Stimulated activated effector memory CD8-positive, alpha-beta T cell treated with anti-CD3 and anti-CD28 coated beads, Interleukin-12 subunit alpha, Interleukin-12 subunit beta, amount 100 ng/mL, for 72 hours (primary cell): ENCODE data around the gene IMPACT.

Experiments
- ATAC-seq: fragments of 150-1000 bp; cut with Tn5 transposase; 2 replicates; pipeline ENCODE4 v1.10.0; 2021
- DNase-seq, 2 donors: peaks; one replicate each; pipeline ENCODE4 v3.0.0; 2021 to 2022; ENCODE audit warnings: low spot score in 2 of 2
- H3K27ac Mint-ChIP-seq: one replicate; pipeline ENCODE4 v1.8.0; 2022; ENCODE audit warnings: mild to moderate bottlenecking, mixed read lengths
- H3K36me3 Mint-ChIP-seq: one replicate; pipeline ENCODE4 v1.8.0; 2022; ENCODE audit warnings: mild to moderate bottlenecking, mixed read lengths
- H3K4me1 Mint-ChIP-seq: one replicate; pipeline ENCODE4 v1.8.0; 2022; ENCODE audit warnings: mixed read lengths
- H3K4me3 Mint-ChIP-seq: one replicate; pipeline ENCODE4 v1.8.0; 2022; ENCODE audit warnings: mild to moderate bottlenecking, mixed read lengths
- H3K9me3 Mint-ChIP-seq: one replicate; pipeline ENCODE4 v1.8.0; 2022; ENCODE audit warnings: mixed read lengths

IMPACT gene

GRCh38 chr18:24447961-24448360, 21.5 kb downstream of the IMPACT start:
- Mint-ChIP-seq H3K27ac (no peak overlapping the region), H3K36me3 (peaks cover 53% of the 10 kb centered on the region), H3K4me1 (no peaks in the 10 kb centered on the region), H3K4me3 (no peak overlapping the region), H3K9me3 (no peaks in the 10 kb centered on the region)
- no peak for DNase-seq
- ATAC-seq = no peak

- no peak overlapping the region for H3K4me3 Mint-ChIP-seq
- no peak overlapping the region for H3K27ac Mint-ChIP-seq
- DNase-seq (no peak), ATAC-seq (peak; percentile 57)
- no peaks in the 10 kb centered on the region for H3K4me1 Mint-ChIP-seq
- no peaks in the 10 kb centered on the region for H3K36me3 Mint-ChIP-seq
- H3K9me3 Mint-ChIP-seq = no peaks in the 10 kb centered on the region
Observed at GRCh38 chr18:24456549-24456948, 30.1 kb downstream of the IMPACT start.

DNA sequence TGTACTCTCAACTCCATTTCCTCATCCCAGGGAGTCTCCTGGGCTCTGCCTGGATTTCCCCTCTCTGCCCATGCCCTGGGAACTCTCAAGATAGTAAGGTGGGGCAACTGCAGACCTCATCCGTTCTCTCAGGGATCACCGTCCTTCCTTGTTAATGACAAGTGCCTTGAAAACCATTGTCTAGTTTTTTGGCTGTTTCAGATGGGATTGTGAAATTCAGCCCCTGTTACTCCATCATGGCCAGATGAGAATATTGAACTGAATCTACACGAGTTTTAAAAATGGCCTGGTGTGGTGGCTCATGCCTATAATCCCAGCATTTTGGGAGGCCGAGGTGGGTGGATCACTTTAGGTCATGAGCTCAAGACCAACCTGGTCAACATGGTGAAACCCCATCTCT, 33.3 kb downstream of the IMPACT start:
- no peaks in the 10 kb centered on the region for H3K36me3 Mint-ChIP-seq
- H3K27ac Mint-ChIP-seq = no peak overlapping the region
- peaks cover 7% of the 10 kb centered on the region for H3K4me1 Mint-ChIP-seq
- DNase-seq = no peak
- no peak for ATAC-seq
- H3K9me3 Mint-ChIP-seq = no peaks in the 10 kb centered on the region
- H3K4me3 Mint-ChIP-seq = no peak overlapping the region

GRCh38 chr18:24460388-24460787, 33.9 kb downstream of the IMPACT start, which contains the start of gene HRH4:
TSS of gene HRH4 (plus strand) at chr18:24460637. CDS start at chr18:24460729, 92 bp downstream.
- Mint-ChIP-seq H3K36me3 (no peaks in the 10 kb centered on the region), H3K9me3 (no peaks in the 10 kb centered on the region), H3K27ac (no peak within 1 kb of the TSS), H3K4me1 (peaks cover 7% of the 10 kb centered on the region), H3K4me3 (no peak within 1 kb of the TSS)
- DNase-seq = no peak
- ATAC-seq = peak; percentile 40

GRCh38 chr18:24461996-24462395, 35.5 kb downstream of the IMPACT start:
- no peak overlapping the region for H3K27ac Mint-ChIP-seq
- DNase-seq (no peak), ATAC-seq (no peak)
- H3K36me3 Mint-ChIP-seq = no peaks in the 10 kb centered on the region
- H3K4me1 Mint-ChIP-seq = peaks cover 7% of the 10 kb centered on the region
- H3K9me3 Mint-ChIP-seq = no peaks in the 10 kb centered on the region
- H3K4me3 Mint-ChIP-seq = no peak overlapping the region

GRCh38 chr18:24462838-24463775, 36.6 kb downstream of the IMPACT start:
- no peaks in the 10 kb centered on the region for H3K9me3 Mint-ChIP-seq
- H3K4me3 Mint-ChIP-seq = no peak overlapping the region
- H3K4me1 Mint-ChIP-seq = peaks cover 7% of the 10 kb centered on the region
- H3K36me3 Mint-ChIP-seq = no peaks in the 10 kb centered on the region
- DNase-seq (no peak), ATAC-seq (no peak)
- H3K27ac Mint-ChIP-seq = no peak overlapping the region

- Mint-ChIP-seq H3K27ac (no peak overlapping the region), H3K4me1 (peaks cover 7% of the 10 kb centered on the region)
- no peak for DNase-seq
Observed at GRCh38 chr18:24465486-24465885, 39.0 kb downstream of the IMPACT start.

DNA sequence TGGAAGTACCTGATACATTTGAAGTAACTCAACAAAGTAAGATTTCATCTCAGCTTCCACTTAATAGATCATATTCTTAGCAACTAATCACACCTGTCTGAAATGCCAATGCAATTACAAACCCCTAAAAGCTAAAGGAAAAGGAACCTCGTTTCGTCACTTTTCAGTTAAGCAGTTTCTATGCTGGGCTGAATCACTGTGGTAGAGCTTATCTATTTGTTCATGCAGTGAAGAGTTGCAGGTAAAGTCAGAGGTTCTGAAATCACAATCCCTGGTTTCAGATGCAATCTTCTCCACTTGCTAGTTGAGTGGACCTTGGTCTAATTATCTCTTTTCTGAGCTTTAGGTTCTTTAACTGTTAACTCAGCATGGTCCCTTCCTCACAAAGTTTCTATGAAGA, 40.3 kb downstream of the IMPACT start:
- Mint-ChIP-seq H3K27ac (no peak overlapping the region), H3K4me3 (no peak overlapping the region), H3K4me1 (peaks cover 7% of the 10 kb centered on the region), H3K36me3 (no peaks in the 10 kb centered on the region), H3K9me3 (no peaks in the 10 kb centered on the region)
- no peak for ATAC-seq
- no peak for DNase-seq

More at GRCh38 chr18:24465486-24465885, 39.0 kb downstream of the IMPACT start:
- no peak for ATAC-seq
- Mint-ChIP-seq H3K36me3 (no peaks in the 10 kb centered on the region), H3K9me3 (no peaks in the 10 kb centered on the region), H3K4me3 (no peak overlapping the region)

DNA sequence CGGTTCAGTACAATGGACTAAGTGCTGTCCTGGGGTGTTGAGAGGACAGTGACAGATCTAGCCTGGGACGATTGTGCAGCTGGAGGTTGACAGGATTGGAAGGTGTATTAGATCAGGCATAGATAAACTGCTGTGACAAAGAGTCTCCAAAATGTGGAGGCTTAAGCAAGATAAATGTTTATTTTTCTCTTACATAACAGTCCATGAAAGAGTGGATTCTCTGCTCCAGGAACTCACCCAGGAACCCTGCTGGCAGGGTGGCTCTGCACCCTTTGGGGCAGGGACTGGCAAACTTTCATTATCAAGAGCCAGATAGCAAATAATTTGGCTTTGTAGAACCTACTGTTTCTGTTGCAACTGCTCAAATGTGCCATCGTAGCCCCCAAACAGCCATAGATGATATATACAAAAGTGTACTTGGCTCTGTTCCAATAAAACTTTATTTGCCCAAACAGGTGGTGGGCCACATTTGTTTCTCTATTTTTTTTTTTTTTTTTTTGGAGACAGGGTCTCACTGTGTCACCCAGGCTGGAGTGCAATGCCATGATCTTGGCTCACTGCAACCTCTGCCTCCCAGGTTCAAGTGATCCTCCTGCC, 43.6 kb downstream of the IMPACT start:
- Mint-ChIP-seq H3K4me3 (no peak overlapping the region), H3K36me3 (no peaks in the 10 kb centered on the region), H3K9me3 (no peaks in the 10 kb centered on the region), H3K27ac (no peak overlapping the region), H3K4me1 (no peaks in the 10 kb centered on the region)
- DNase-seq = no peak
- no peak for ATAC-seq

- Mint-ChIP-seq H3K4me1 (no peaks in the 10 kb centered on the region), H3K36me3 (no peaks in the 10 kb centered on the region), H3K27ac (no peak overlapping the region), H3K4me3 (no peak overlapping the region), H3K9me3 (no peaks in the 10 kb centered on the region)
- DNase-seq = no peak
- no peak for ATAC-seq
Observed at GRCh38 chr18:24470805-24471204, 44.3 kb downstream of the IMPACT start.

DNA sequence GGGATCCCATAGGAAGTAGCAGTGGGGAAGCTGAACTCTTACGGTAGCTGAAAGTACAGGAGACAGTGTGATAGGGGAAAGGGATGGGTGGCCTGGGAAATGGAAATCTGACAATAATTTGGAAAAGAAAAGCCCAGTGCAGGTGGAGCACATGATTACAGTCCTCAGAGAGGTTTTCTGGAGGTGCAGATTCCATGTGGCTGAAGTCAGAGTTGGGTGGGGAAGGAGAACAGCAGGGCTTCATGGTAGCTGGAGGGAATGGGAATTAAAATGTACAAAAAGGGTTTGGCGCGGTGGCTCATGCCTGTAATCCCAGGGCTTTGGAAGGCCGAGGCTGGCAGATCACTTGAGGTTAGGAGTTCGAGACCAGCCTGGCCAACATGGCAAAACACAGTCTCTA, 46.1 kb downstream of the IMPACT start:
- no peak overlapping the region for H3K27ac Mint-ChIP-seq
- no peak for DNase-seq
- H3K4me3 Mint-ChIP-seq = no peak overlapping the region
- no peaks in the 10 kb centered on the region for H3K4me1 Mint-ChIP-seq
- H3K9me3 Mint-ChIP-seq = no peaks in the 10 kb centered on the region
- ATAC-seq = no peak
- H3K36me3 Mint-ChIP-seq = no peaks in the 10 kb centered on the region

GRCh38 chr18:24474406-24474805, 47.9 kb downstream of the IMPACT start:
- H3K27ac Mint-ChIP-seq = no peak overlapping the region
- DNase-seq (no peak), ATAC-seq (no peak)
- no peaks in the 10 kb centered on the region for H3K9me3 Mint-ChIP-seq
- no peaks in the 10 kb centered on the region for H3K36me3 Mint-ChIP-seq
- H3K4me3 Mint-ChIP-seq = no peak overlapping the region
- H3K4me1 Mint-ChIP-seq = no peaks in the 10 kb centered on the region

DNA sequence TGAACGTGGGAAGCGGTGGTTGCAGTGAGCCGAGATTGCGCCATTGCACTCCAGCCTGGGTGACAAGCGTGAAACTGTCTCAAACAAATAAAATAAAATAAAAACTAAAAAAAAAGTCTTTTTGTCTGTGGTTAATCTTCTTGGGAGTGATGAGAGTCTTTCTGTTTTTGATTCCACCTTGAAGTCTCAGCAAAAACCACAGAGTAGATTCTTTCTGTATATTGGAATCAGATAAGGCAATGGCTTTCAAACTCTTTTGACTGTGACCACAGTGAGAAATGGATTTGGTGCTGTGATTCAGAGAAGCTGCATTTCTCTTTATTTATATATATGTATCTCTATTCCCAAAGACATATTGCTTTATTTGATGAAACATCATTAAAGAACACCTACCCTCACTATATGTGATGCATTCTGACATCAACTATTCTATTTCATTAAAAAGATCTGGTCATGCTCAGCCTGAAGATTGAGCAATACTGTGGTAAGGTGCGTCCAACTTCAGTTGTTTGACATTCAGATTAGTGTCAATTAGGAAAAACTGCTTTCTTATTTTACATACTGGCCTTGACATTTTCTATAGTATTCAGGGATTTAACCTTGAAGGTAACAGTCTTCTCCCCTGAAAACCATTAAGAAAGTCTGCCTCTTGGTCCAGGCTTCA, 49.6 kb downstream of the IMPACT start:
- ATAC-seq = no peak
- Mint-ChIP-seq H3K9me3 (peaks cover 3% of the 10 kb centered on the region), H3K4me3 (no peak overlapping the region), H3K36me3 (no peaks in the 10 kb centered on the region), H3K4me1 (no peaks in the 10 kb centered on the region), H3K27ac (no peak overlapping the region)
- no peak for DNase-seq

GRCh38 chr18:24479371-24479770, 52.9 kb downstream of the IMPACT start:
- no peaks in the 10 kb centered on the region for H3K4me1 Mint-ChIP-seq
- ATAC-seq (no peak), DNase-seq (no peak)
- H3K36me3 Mint-ChIP-seq = no peaks in the 10 kb centered on the region
- H3K27ac Mint-ChIP-seq = no peak overlapping the region
- peaks cover 4% of the 10 kb centered on the region for H3K9me3 Mint-ChIP-seq
- no peak overlapping the region for H3K4me3 Mint-ChIP-seq

GRCh38 chr18:24482821-24483220, 56.4 kb downstream of the IMPACT start:
- Mint-ChIP-seq H3K4me3 (no peak overlapping the region), H3K27ac (no peak overlapping the region), H3K9me3 (peaks cover 4% of the 10 kb centered on the region), H3K36me3 (no peaks in the 10 kb centered on the region), H3K4me1 (peaks cover 2% of the 10 kb centered on the region)
- DNase-seq (no peak), ATAC-seq (no peak)
